Natural killer cell (primary cell): ENCODE measurements around the gene TRAF3. TPM values are rescaled to one million over a fixed set of nuclear protein-coding genes. Genes with fewer than 3 reads are reported as not detected.

Experiments used
- ATAC-seq, 3 donors: fragments of 150-1000 bp in 2 of 3; fragments of 200-7000 bp in 1 of 3; cut with Tn5 transposase; 1 replicate in 1 of 3; 2 replicates in 2 of 3; pipeline ENCODE4 v1.10.0; 2021; ENCODE audit warnings: mild to moderate bottlenecking in 2 of 3, moderate library complexity in 2 of 3
- DNase-seq, 2 donors: peaks; one replicate each; pipeline versions ENCODE4 v3.0.0 to v3.0.0-alpha.2; 2013 to 2021; ENCODE audit warnings: mixed read lengths in 1 of 2
- H3K27ac ChIP-seq: one replicate; pipeline ENCODE4 v1.5.1; 2013; ENCODE audit warnings: mild to moderate bottlenecking, low read length
- H3K27me3 ChIP-seq: one replicate; pipeline ENCODE4 v1.6.1; 2013; ENCODE audit warnings: low read length; ENCODE audit not compliant: control insufficient read depth, insufficient read depth
- H3K36me3 ChIP-seq: one replicate; pipeline ENCODE4 v1.6.1; 2013; ENCODE audit warnings: low read length; ENCODE audit not compliant: control insufficient read depth, insufficient read depth
- H3K4me1 ChIP-seq: one replicate; pipeline ENCODE4 v1.6.1; 2013; ENCODE audit warnings: low read length; ENCODE audit not compliant: control insufficient read depth, insufficient read depth
- H3K4me3 ChIP-seq: one replicate; pipeline ENCODE4 v1.5.1; 2013; ENCODE audit warnings: low read length
- H3K9me3 ChIP-seq: one replicate; pipeline ENCODE4 v1.6.1; 2013; ENCODE audit warnings: low read length; ENCODE audit not compliant: control insufficient read depth, insufficient read depth
- H3K27ac Mint-ChIP-seq, 2 donors: one replicate each; pipeline ENCODE4 v1.8.0; 2022; ENCODE audit warnings: mild to moderate bottlenecking in 2 of 2, mixed read lengths in 2 of 2, moderate library complexity in 1 of 2
- H3K27me3 Mint-ChIP-seq, 2 donors: one replicate each; pipeline ENCODE4 v1.8.0; 2022; ENCODE audit warnings: low read depth in 2 of 2, mixed read lengths in 2 of 2
- H3K36me3 Mint-ChIP-seq: one replicate; pipeline ENCODE4 v1.8.0; 2022; ENCODE audit warnings: mixed read lengths
- H3K4me1 Mint-ChIP-seq, 2 donors: one replicate each; pipeline ENCODE4 v1.8.0; 2022; ENCODE audit warnings: mixed read lengths in 2 of 2
- H3K4me3 Mint-ChIP-seq: one replicate; pipeline ENCODE4 v1.8.0; 2022; ENCODE audit warnings: mild to moderate bottlenecking, moderate library complexity, mixed read lengths
- H3K9me3 Mint-ChIP-seq, 2 donors: one replicate each; pipeline ENCODE4 v1.8.0; 2022; ENCODE audit warnings: mixed read lengths in 2 of 2
- WGBS: methylation state at CpG from one replicate; pipeline ENCODE4 v1.1.7; 2013; ENCODE audit warnings: missing lambda C conversion rate; ENCODE audit not compliant: insufficient coverage; 5-methylcytosine and 5-hydroxymethylcytosine counted together
- intact Hi-C: fragments of 100-400 bp; cut with micrococcal nuclease; formaldehyde crosslinking; loops from one replicate; pipeline ENCODE4 v1.14.2; 2022
- total RNA-seq, 4 donors: library from RNA; stranded (reverse); fragments of 120-200 nt in 1 of 4; gene quantifications; one replicate each; pipeline versions ENCODE4 v1.2.3 to v1.2.4, GENCODE V29; 2013 to 2022
- TF ChIP-seq, protein P1 (sequence below): fragments of 200-600 bp; IDR thresholded peaks from one replicate; pipeline ENCODE4 v1.8.0; 2022; ENCODE audit warnings: antibody characterized with exemption

The TRAF3 gene
- total RNA-seq, 3 donors from 2014 or later (not counting 1 experiment from before 2014, with no cell fraction given), result 21.0 to 31.6 (median 23.5) TPM

GRCh38 chr14:102759456-102760187 lies 17.6 kb upstream of the TRAF3 start:
- no peak overlapping the region for H3K27ac ChIP-seq
- Mint-ChIP-seq H3K27me3 (peaks cover 0 to 4% of the 10 kb centered on the region in 2 donors), H3K9me3 (no peaks in the 10 kb centered on the region), H3K4me1 (no peaks in the 10 kb centered on the region), H3K4me3 (no peak overlapping the region), H3K27ac (no peak overlapping the region), H3K36me3 (no peaks in the 10 kb centered on the region)
- TF ChIP-seq, protein P1, sequence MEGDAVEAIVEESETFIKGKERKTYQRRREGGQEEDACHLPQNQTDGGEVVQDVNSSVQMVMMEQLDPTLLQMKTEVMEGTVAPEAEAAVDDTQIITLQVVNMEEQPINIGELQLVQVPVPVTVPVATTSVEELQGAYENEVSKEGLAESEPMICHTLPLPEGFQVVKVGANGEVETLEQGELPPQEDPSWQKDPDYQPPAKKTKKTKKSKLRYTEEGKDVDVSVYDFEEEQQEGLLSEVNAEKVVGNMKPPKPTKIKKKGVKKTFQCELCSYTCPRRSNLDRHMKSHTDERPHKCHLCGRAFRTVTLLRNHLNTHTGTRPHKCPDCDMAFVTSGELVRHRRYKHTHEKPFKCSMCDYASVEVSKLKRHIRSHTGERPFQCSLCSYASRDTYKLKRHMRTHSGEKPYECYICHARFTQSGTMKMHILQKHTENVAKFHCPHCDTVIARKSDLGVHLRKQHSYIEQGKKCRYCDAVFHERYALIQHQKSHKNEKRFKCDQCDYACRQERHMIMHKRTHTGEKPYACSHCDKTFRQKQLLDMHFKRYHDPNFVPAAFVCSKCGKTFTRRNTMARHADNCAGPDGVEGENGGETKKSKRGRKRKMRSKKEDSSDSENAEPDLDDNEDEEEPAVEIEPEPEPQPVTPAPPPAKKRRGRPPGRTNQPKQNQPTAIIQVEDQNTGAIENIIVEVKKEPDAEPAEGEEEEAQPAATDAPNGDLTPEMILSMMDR, result no peak
- 75% methylated on average over 8 of the region's 10 CpGs for WGBS
- H3K4me1 ChIP-seq, result no peaks in the 10 kb centered on the region
- ATAC-seq (no peak), DNase-seq (no peak)
- H3K36me3 ChIP-seq, result no peaks in the 10 kb centered on the region
- no peaks in the 10 kb centered on the region for H3K9me3 ChIP-seq
- no peaks in the 10 kb centered on the region for H3K27me3 ChIP-seq
- no peak overlapping the region for H3K4me3 ChIP-seq
- intact Hi-C loops, result no loop called here

DNA sequence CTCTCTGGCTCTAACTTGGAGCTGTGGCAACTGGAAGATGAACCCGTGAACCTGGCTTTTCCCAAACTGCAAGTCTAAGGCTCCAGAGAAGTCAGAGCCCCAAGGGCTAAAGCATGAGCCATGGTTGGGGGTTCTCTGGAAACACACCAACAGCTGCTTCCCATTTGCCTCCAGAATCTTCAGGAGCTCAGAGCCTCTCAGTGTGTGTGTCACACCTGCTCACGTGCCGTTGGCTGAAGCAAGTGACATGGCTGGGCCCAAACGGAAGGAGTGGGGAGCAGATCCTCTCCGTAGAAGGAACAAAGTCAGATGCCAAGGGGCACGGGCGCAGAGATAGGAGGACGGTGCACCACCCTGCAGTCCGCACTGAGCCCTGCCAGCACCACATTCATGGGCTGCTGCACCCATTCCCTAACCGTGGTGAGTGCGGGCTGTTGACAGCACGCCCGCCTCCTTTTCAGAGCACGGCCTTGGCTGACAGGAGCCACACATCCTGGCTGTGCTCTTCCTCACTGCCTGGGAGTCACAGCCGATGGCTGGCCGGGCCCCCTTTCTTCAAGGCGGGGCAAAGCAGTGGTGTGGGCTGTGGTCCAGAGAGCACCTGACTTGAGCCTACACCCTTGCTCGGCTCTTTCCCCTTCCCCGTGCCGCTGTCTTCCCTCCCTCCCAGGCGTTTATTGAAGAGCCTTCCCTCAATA lies 16.6 kb upstream of the TRAF3 start:
- intact Hi-C loops, result no loop called here
- WGBS, result 73% methylated on average over 21 of the region's 21 CpGs
- H3K9me3 Mint-ChIP-seq, result no peaks in the 10 kb centered on the region
- peaks cover 0 to 4% of the 10 kb centered on the region in 2 donors for H3K27me3 Mint-ChIP-seq
- no peaks in the 10 kb centered on the region for H3K4me1 ChIP-seq
- no peak for DNase-seq
- TF ChIP-seq, protein P1, result no peak
- H3K4me3 ChIP-seq, result no peak overlapping the region
- no peak overlapping the region for H3K4me3 Mint-ChIP-seq
- no peaks in the 10 kb centered on the region for H3K9me3 ChIP-seq
- H3K36me3 Mint-ChIP-seq, result no peaks in the 10 kb centered on the region
- no peaks in the 10 kb centered on the region for H3K36me3 ChIP-seq
- no peaks in the 10 kb centered on the region for H3K4me1 Mint-ChIP-seq
- no peak overlapping the region for H3K27ac ChIP-seq
- no peaks in the 10 kb centered on the region for H3K27me3 ChIP-seq
- ATAC-seq, result peak in 1 of 3 donors; percentile 28
- no peak overlapping the region for H3K27ac Mint-ChIP-seq

GRCh38 chr14:102761206-102761605 lies 16.0 kb upstream of the TRAF3 start:
- H3K4me1 Mint-ChIP-seq, result no peaks in the 10 kb centered on the region
- TF ChIP-seq, protein P1, result no peak

More at GRCh38 chr14:102761206-102761605, 16.0 kb upstream of the TRAF3 start:
- Mint-ChIP-seq H3K27me3 (peaks cover 0 to 4% of the 10 kb centered on the region in 2 donors), H3K27ac (no peak overlapping the region), H3K4me3 (no peak overlapping the region), H3K36me3 (no peaks in the 10 kb centered on the region), H3K9me3 (no peaks in the 10 kb centered on the region)
- DNase-seq (no peak), ATAC-seq (peak in 1 of 3 donors; percentile 48)
- Histone ChIP-seq H3K36me3 (no peaks in the 10 kb centered on the region), H3K4me3 (no peak overlapping the region), H3K27me3 (no peaks in the 10 kb centered on the region), H3K9me3 (no peaks in the 10 kb centered on the region), H3K27ac (no peak overlapping the region), H3K4me1 (no peaks in the 10 kb centered on the region)
- intact Hi-C loops, result no loop called here
- WGBS, result 73% methylated on average over 15 of the region's 15 CpGs
